Forelimb muscle (tissue), 1 donor: ENCODE measurements around the gene RIPK1. TPM values are rescaled to one million over a fixed set of nuclear protein-coding genes. Genes with fewer than 3 reads are reported as not detected.
"Not testable (repeated sequence)": the region's sequence is repeated elsewhere in the genome, so short reads cannot be mapped to it uniquely, and the experiment has no call there.

Experiments used
- DNase-seq: peaks from one replicate; pipeline ENCODE4 v3.0.0-alpha.2; 2013; ENCODE audit warnings: low read depth
- polyA plus RNA-seq: library from polyadenylated mRNA; unstranded; fragments of 120-200 nt; gene quantifications from one replicate; pipeline ENCODE4 v1.2.1, GENCODE V29; 2013; ENCODE audit not compliant: insufficient read length

RIPK1 gene
- polyA plus RNA-seq, 1 donor = 10.1 TPM

- no peak for DNase-seq
Measured at GRCh38 chr6:3045777-3046176, 22.5 kb upstream of the RIPK1 start.

- DNase-seq = no peak
Measured at GRCh38 chr6:3046295-3046694, 22.0 kb upstream of the RIPK1 start.

GRCh38 chr6:3048009-3048408 lies 20.3 kb upstream of the RIPK1 start:
- not testable (repeated sequence) for DNase-seq

- no peak for DNase-seq
Measured at GRCh38 chr6:3052481-3053230, 15.6 kb upstream of the RIPK1 start.

- no peak for DNase-seq
Measured at GRCh38 chr6:3053231-3053508, 15.1 kb upstream of the RIPK1 start.

GRCh38 chr6:3054229-3055157 lies 13.8 kb upstream of the RIPK1 start:
- not testable (repeated sequence) for DNase-seq

GRCh38 chr6:3055158-3055499 lies 13.2 kb upstream of the RIPK1 start:
- not testable (repeated sequence) for DNase-seq

GRCh38 chr6:3057063-3057770 lies 11.1 kb upstream of the RIPK1 start:
- no peak for DNase-seq

GRCh38 chr6:3058957-3059356 lies 9.3 kb upstream of the RIPK1 start:
- no peak for DNase-seq

- DNase-seq = not testable (repeated sequence)
Measured at GRCh38 chr6:3060092-3060491, 8.2 kb upstream of the RIPK1 start.

GRCh38 chr6:3061501-3061941 lies 6.8 kb upstream of the RIPK1 start:
- DNase-seq = no peak

- not testable (repeated sequence) for DNase-seq
Measured at GRCh38 chr6:3063340-3063732, 5.0 kb upstream of the RIPK1 start.

GRCh38 chr6:3063733-3064700 lies 4.3 kb upstream of the RIPK1 start:
- DNase-seq = peak; percentile 87

GRCh38 chr6:3071568-3071967 lies 3.3 kb downstream of the RIPK1 start:
- no peak for DNase-seq

- DNase-seq = no peak
Measured at GRCh38 chr6:3072798-3073197, 4.5 kb downstream of the RIPK1 start.

- DNase-seq = no peak
Measured at GRCh38 chr6:3073382-3073781, 5.1 kb downstream of the RIPK1 start.

GRCh38 chr6:3075772-3076113 lies 7.4 kb downstream of the RIPK1 start:
- DNase-seq = no peak

GRCh38 chr6:3076320-3076719 lies 8.0 kb downstream of the RIPK1 start:
- DNase-seq = no peak

GRCh38 chr6:3077430-3077829 lies 9.1 kb downstream of the RIPK1 start:
- no peak for DNase-seq

- DNase-seq = not testable (repeated sequence)
Measured at GRCh38 chr6:3078952-3079351, 10.7 kb downstream of the RIPK1 start.

- DNase-seq = no peak
Measured at GRCh38 chr6:3079682-3080081, 11.4 kb downstream of the RIPK1 start.
